ENCODE measurements around the gene C11orf86. TPM values are rescaled to one million over a fixed set of nuclear protein-coding genes. Genes with fewer than 3 reads are reported as not detected.

Gene C11orf86
- total RNA-seq, 4 donors from 2014 or later = not detected

DNA sequence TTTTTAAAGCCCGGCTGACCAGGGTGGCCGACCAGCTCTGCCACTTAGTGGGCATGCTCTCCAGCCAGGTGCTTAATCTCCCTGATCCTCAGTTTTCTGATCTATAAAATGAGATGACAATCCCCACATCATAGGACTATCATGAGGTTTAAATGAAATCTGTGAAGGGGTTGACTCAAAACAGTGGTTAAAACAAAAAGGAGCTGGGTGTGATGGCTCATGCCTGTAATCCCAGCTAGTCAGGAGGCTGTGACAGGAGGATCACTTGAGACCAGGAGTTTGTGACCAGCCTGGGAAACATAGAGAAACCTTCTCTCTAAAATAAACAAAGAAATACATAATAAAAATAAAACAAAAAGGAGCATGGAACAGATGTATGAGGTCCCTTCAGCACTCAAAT is 3.6 kb upstream of the C11orf86 start:
- intact Hi-C loops (cut with DNase I) = no loop called here
- Histone ChIP-seq H3K27me3 (peaks cover 0 to 14% (median 0%) of the 10 kb centered on the region in 4 donors), H3K9me3 (no peaks in the 10 kb centered on the region), H3K4me1 (peaks cover 0 to 5% (median 0%) of the 10 kb centered on the region in 4 donors), H3K4me3 (no peak overlapping the region), H3K27ac (replicated peaks in 1 of 4) (peak overlapping the region in 3 of 4 donors; percentile 8 to 35 (median 12)), H3K36me3 (no peaks in the 10 kb centered on the region)
- no peak for DNase-seq (ENCODE audit: extremely low spot score)
- 90% methylated on average over 2 of the region's 2 CpGs for WGBS
- no peak for TF ChIP-seq POLR2A (IDR thresholded peaks at IDR 0.05; ENCODE audit: low read depth)
- TF ChIP-seq, protein P1, sequence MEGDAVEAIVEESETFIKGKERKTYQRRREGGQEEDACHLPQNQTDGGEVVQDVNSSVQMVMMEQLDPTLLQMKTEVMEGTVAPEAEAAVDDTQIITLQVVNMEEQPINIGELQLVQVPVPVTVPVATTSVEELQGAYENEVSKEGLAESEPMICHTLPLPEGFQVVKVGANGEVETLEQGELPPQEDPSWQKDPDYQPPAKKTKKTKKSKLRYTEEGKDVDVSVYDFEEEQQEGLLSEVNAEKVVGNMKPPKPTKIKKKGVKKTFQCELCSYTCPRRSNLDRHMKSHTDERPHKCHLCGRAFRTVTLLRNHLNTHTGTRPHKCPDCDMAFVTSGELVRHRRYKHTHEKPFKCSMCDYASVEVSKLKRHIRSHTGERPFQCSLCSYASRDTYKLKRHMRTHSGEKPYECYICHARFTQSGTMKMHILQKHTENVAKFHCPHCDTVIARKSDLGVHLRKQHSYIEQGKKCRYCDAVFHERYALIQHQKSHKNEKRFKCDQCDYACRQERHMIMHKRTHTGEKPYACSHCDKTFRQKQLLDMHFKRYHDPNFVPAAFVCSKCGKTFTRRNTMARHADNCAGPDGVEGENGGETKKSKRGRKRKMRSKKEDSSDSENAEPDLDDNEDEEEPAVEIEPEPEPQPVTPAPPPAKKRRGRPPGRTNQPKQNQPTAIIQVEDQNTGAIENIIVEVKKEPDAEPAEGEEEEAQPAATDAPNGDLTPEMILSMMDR (IDR thresholded peaks at IDR 0.05) = no peak
- no peak for TF ChIP-seq POLR2AphosphoS5 (IDR thresholded peaks at IDR 0.05)
- TF ChIP-seq EP300 (IDR thresholded peaks at IDR 0.05) = no peak

DNA sequence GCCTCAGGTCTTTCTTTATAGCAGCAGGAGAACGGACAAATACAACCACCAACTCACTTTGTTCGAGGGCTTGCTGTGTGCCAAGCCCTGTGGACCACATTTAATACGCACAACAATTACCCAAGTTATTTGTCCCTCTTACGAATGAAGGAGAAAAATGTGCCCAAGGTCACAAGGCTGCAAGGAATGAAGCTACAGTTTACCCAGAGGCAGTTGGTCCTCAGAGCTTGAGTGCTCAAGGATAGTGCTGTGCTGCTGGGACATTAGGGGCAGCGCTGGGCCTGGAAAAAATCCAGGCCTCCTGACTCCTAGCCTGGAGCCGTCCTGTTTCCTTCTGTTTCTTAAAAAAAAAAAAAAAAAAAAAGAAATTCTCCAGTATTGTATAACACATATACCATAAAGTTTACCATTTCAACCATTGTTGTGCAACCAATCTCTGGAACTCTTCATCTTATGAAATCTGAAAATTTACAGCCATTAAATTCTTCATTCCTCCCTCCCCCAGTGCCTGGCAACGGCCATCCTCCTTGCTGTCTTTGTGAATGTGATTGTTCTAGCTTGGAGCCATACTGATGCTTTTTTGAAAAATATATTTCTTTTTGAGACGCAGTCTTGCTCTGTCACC is 1.0 kb upstream of the C11orf86 start:
- intact Hi-C loops (cut with DNase I) = no loop called here
- 74% methylated on average over 8 of the region's 8 CpGs for WGBS
- no peak for DNase-seq (ENCODE audit: extremely low spot score)
- Histone ChIP-seq H3K27me3 (peaks cover 0 to 16% (median 0%) of the 10 kb centered on the region in 4 donors), H3K27ac (replicated peaks in 1 of 4) (no peak overlapping the region), H3K9me3 (peaks cover 0 to under 1% (median 0%) of the 10 kb centered on the region in 4 donors), H3K4me1 (peaks cover 0 to 5% (median 0%) of the 10 kb centered on the region in 4 donors), H3K36me3 (no peaks in the 10 kb centered on the region), H3K4me3 (no peak overlapping the region)
- TF ChIP-seq, protein P1 (IDR thresholded peaks at IDR 0.05) = no peak
- TF ChIP-seq EP300 (IDR thresholded peaks at IDR 0.05) = no peak
- TF ChIP-seq POLR2AphosphoS5 (IDR thresholded peaks at IDR 0.05) = no peak
- no peak for TF ChIP-seq POLR2A (IDR thresholded peaks at IDR 0.05; ENCODE audit: low read depth)

DNA sequence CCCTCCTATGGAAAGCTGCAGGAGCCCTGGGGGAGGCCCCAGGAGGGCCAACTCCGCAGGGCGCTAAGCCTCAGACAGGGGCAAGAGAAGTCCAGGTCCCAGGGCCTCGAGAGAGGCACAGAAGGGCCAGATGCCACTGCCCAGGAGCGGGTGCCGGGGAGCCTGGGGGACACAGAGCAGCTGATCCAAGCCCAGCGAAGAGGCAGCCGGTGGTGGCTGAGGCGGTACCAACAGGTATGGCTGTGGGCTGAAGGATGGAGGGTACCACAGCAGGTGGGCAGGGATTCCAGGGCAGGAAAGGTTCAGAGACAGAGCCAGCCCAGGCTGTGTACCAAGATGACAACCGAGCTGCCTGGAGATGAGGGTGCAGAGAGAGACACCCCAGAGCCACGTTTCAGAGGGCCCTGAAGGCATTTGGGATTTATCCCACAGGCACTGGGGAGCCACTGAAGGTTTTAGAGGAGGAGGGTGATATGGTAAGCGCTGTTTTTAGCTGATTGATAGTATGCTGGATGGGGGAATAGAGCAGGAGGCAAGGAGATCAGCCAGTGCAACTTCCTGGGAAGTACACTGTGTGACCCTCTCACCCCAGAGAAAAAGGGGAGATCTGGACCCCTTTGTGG is 412 bp downstream of the C11orf86 start:
- intact Hi-C loops (cut with DNase I) = no loop called here
- WGBS = 80% methylated on average over 9 of the region's 11 CpGs

DNA sequence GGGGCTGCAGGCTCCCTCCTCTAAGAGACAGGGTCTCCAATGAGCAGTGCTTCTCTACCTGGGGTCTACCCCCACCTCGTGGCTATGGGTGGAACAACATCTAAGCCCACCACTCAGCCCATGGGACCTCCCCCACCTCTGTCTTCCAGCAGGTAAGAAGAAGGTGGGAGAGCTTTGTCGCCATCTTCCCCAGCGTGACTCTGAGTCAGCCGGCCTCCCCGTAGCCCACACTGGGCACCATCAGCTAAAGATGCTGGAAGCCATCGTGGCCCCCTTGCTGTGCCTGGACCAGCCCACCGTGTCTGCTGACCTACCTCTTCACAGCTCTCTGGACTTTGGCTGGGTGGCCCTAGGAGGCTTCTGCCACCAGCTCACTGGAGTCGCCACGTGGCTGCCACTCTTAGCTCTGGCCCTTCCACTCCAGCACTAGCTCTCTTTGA is 944 bp downstream of the C11orf86 start:
- Histone ChIP-seq H3K27ac (replicated peaks in 1 of 4) (no peak overlapping the region), H3K9me3 (peaks cover 0 to 8% (median 5%) of the 10 kb centered on the region in 4 donors), H3K27me3 (peaks cover 0 to 16% (median 0%) of the 10 kb centered on the region in 4 donors), H3K4me3 (no peak overlapping the region), H3K4me1 (peaks cover 0 to 4% (median 0%) of the 10 kb centered on the region in 4 donors), H3K36me3 (no peaks in the 10 kb centered on the region)
- intact Hi-C loops (cut with DNase I) = no loop called here
- no peak for DNase-seq (ENCODE audit: extremely low spot score)
- TF ChIP-seq, protein P1 (IDR thresholded peaks at IDR 0.05) = peak in 1 of 3 experiments; percentile 37
- no peak for TF ChIP-seq EP300 (IDR thresholded peaks at IDR 0.05)
- no peak for TF ChIP-seq POLR2AphosphoS5 (IDR thresholded peaks at IDR 0.05)
- TF ChIP-seq POLR2A (IDR thresholded peaks at IDR 0.05; ENCODE audit: low read depth) = no peak
- WGBS = 46% methylated on average over 5 of the region's 9 CpGs

More for the DNA sequence above, 412 bp downstream of the C11orf86 start:
- H3K27me3 ChIP-seq = peaks cover 0 to 16% (median 0%) of the 10 kb centered on the region in 4 donors
- peaks cover 0 to 8% (median 5%) of the 10 kb centered on the region in 4 donors for H3K9me3 ChIP-seq
- no peak overlapping the region for H3K4me3 ChIP-seq
- TF ChIP-seq POLR2A (IDR thresholded peaks at IDR 0.05; ENCODE audit: low read depth) (no peak), POLR2AphosphoS5 (IDR thresholded peaks at IDR 0.05) (no peak), EP300 (IDR thresholded peaks at IDR 0.05) (no peak)
- TF ChIP-seq, protein P1 (IDR thresholded peaks at IDR 0.05) = no peak
- H3K4me1 ChIP-seq = peaks cover 0 to 5% (median 0%) of the 10 kb centered on the region in 4 donors
- H3K36me3 ChIP-seq = no peaks in the 10 kb centered on the region
- H3K27ac ChIP-seq (replicated peaks in 1 of 4) = no peak overlapping the region
- no peak for DNase-seq (ENCODE audit: extremely low spot score)
